ENCODE data around the gene ERMARD.

- TF ChIP-seq POLR2A (IDR thresholded peaks at IDR 0.05): no peak
- no peak for TF ChIP-seq CTCF (IDR thresholded peaks at IDR 0.05)
- TF ChIP-seq POLR2AphosphoS5 (IDR thresholded peaks at IDR 0.05): no peak
- no peak for TF ChIP-seq EP300 (IDR thresholded peaks at IDR 0.05)
These were observed 31.1 kb upstream of the ERMARD start for GRCh38 chr6:169720207-169720855.
